Measurements from ENCODE around the gene NMD3. TPM values are rescaled to one million over a fixed set of nuclear protein-coding genes. Genes with fewer than 3 reads are reported as not detected.

The NMD3 gene
- total RNA-seq, 1 donor from 2014 or later: 46.6 TPM

DNA sequence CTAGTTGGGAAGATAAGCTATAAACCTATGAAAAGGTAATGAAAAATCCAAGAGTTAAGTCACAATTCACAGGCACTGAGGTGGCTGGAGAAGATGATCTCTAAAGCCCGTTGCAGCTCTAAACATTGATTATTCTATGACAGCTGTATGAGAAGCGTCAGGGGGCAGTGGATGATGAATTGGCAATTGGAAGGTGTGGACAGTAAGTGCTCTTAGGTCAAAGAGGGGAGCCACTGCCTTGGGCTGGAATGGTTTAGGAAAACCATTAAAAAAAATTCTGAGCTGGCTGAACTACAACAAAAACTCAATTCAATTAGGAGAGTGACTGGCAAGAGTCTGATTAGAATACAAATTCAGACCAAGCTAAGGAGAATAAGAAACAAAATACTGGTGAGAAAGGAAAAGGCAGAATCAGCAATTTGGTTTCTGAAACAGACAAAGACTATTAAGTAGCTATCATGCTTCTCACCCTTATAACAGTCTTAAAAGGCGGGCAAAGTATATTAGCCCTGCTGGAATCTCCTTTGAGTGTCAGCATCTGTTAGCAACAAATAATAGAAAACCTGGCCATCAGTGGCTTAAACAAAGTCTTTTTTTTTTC, 8.8 kb upstream of the NMD3 start:
- no peaks in the 10 kb centered on the region for H3K9me3 Mint-ChIP-seq (ENCODE audit: low read depth)
- TF ChIP-seq, protein P1, sequence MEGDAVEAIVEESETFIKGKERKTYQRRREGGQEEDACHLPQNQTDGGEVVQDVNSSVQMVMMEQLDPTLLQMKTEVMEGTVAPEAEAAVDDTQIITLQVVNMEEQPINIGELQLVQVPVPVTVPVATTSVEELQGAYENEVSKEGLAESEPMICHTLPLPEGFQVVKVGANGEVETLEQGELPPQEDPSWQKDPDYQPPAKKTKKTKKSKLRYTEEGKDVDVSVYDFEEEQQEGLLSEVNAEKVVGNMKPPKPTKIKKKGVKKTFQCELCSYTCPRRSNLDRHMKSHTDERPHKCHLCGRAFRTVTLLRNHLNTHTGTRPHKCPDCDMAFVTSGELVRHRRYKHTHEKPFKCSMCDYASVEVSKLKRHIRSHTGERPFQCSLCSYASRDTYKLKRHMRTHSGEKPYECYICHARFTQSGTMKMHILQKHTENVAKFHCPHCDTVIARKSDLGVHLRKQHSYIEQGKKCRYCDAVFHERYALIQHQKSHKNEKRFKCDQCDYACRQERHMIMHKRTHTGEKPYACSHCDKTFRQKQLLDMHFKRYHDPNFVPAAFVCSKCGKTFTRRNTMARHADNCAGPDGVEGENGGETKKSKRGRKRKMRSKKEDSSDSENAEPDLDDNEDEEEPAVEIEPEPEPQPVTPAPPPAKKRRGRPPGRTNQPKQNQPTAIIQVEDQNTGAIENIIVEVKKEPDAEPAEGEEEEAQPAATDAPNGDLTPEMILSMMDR (IDR thresholded peaks at IDR 0.05; ENCODE audit: unreplicated experiment): no peak
- H3K4me1 Mint-ChIP-seq (ENCODE audit: low read depth): peaks cover 3% of the 10 kb centered on the region
- no peaks in the 10 kb centered on the region for H3K36me3 Mint-ChIP-seq (ENCODE audit: insufficient read depth)
- H3K27me3 Mint-ChIP-seq: no peaks in the 10 kb centered on the region
- no peak overlapping the region for H3K4me3 Mint-ChIP-seq (ENCODE audit: low read depth)
- no peak overlapping the region for H3K27ac Mint-ChIP-seq
- no peak for DNase-seq (ENCODE audit: low spot score, unreplicated experiment)

DNA sequence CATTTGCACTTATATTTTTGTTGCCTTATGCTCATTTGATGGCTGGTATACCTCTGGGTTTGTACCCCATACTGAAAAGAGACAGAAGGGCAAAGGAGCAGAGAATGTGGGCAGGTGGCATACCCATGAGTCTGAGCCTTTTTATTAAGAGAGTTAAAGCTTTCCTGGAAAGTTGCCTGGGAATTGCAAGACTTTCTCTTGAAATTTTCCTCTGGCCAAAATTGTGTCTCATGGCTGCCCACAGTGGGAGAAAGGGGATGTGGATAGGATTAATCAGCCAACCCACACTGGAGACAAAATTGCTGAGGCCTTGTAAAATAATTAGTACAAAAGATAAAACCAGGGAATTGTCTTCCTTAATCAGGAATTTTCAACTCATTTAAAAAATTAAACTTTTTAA, 8.2 kb upstream of the NMD3 start:
- Mint-ChIP-seq H3K27me3 (no peaks in the 10 kb centered on the region), H3K36me3 (ENCODE audit: insufficient read depth) (no peaks in the 10 kb centered on the region), H3K4me3 (ENCODE audit: low read depth) (no peak overlapping the region), H3K27ac (no peak overlapping the region), H3K4me1 (ENCODE audit: low read depth) (peaks cover 3% of the 10 kb centered on the region), H3K9me3 (ENCODE audit: low read depth) (no peaks in the 10 kb centered on the region)
- TF ChIP-seq, protein P1 (IDR thresholded peaks at IDR 0.05; ENCODE audit: unreplicated experiment): no peak
- no peak for DNase-seq (ENCODE audit: low spot score, unreplicated experiment)

DNA sequence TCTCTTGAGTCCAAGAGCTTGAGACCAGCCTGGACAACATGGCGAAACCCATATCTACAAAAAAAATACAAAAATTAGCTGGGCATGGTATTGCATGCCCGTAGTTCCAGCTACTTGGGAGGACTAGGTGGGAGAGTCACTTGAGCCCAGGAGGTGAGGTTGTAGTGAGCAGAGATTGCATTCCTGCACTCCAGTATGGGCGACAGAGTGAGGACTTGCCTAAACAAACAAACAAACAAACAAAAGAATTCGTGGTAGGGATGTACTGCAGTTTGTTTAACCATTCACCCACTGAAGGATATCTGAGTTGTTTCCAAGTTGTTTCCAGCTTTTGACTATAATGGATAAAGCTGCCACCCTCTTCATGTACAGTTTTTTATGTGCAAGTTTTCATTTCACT, 7.5 kb upstream of the NMD3 start:
- peaks cover 3% of the 10 kb centered on the region for H3K4me1 Mint-ChIP-seq (ENCODE audit: low read depth)
- H3K9me3 Mint-ChIP-seq (ENCODE audit: low read depth): no peaks in the 10 kb centered on the region
- H3K27ac Mint-ChIP-seq: no peak overlapping the region
- TF ChIP-seq, protein P1 (IDR thresholded peaks at IDR 0.05; ENCODE audit: unreplicated experiment): no peak
- H3K4me3 Mint-ChIP-seq (ENCODE audit: low read depth): no peak overlapping the region
- no peaks in the 10 kb centered on the region for H3K27me3 Mint-ChIP-seq
- no peak for DNase-seq (ENCODE audit: low spot score, unreplicated experiment)
- no peaks in the 10 kb centered on the region for H3K36me3 Mint-ChIP-seq (ENCODE audit: insufficient read depth)

- no peak overlapping the region for H3K4me3 Mint-ChIP-seq (ENCODE audit: low read depth)
- peaks cover 4% of the 10 kb centered on the region for H3K4me1 Mint-ChIP-seq (ENCODE audit: low read depth)
- no peaks in the 10 kb centered on the region for H3K27me3 Mint-ChIP-seq
- DNase-seq (ENCODE audit: low spot score, unreplicated experiment): no peak
- TF ChIP-seq, protein P1 (IDR thresholded peaks at IDR 0.05; ENCODE audit: unreplicated experiment): no peak
- peaks cover 3% of the 10 kb centered on the region for H3K36me3 Mint-ChIP-seq (ENCODE audit: insufficient read depth)
- H3K9me3 Mint-ChIP-seq (ENCODE audit: low read depth): peaks cover 4% of the 10 kb centered on the region
- H3K27ac Mint-ChIP-seq: no peak overlapping the region
These were observed 5.9 kb upstream of the NMD3 start for GRCh38 chr3:161215185-161215584.

DNA sequence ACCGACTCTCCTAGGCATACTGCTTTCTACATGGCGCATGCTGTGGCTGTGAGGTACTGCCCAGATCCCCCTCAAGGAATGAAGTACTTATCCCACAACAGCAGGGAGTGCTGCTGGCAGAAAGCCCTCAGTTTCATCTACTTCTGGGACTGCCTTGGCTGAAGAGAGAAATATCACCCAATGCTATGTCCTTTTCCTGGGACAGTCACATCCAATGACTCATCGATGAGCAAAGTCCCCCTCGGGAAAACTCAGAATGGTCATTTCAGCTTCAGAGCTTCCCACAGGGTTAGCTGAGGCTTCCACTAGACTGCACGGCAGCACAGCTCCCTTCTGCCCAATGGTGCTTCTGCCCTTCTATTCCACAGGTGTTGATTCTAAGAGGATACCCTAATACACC, 3.6 kb upstream of the NMD3 start:
- Mint-ChIP-seq H3K27me3 (no peaks in the 10 kb centered on the region), H3K36me3 (ENCODE audit: insufficient read depth) (peaks cover 4% of the 10 kb centered on the region), H3K27ac (no peak overlapping the region), H3K4me1 (ENCODE audit: low read depth) (peaks cover 9% of the 10 kb centered on the region), H3K9me3 (ENCODE audit: low read depth) (peaks cover 7% of the 10 kb centered on the region), H3K4me3 (ENCODE audit: low read depth) (no peak overlapping the region)
- no peak for DNase-seq (ENCODE audit: low spot score, unreplicated experiment)
- TF ChIP-seq, protein P1 (IDR thresholded peaks at IDR 0.05; ENCODE audit: unreplicated experiment): no peak
